PC-9 (cell line): ENCODE measurements around the gene IL1F10.

Source experiments
- EZH2 ChIP-seq: fragments of 200-600 bp; sonication (generic); IDR thresholded peaks from 2 replicates; pipeline ENCODE4 v1.8.0; 2017; ENCODE audit warnings: antibody characterized with exemption, low read depth
- TF ChIP-seq, protein P1 (sequence below): fragments of 200-600 bp; sonication (generic); conservative IDR thresholded peaks from 2 replicates; pipeline ENCODE4 v1.6.1; 2017; ENCODE audit warnings: mixed run types, antibody characterized with exemption, mild to moderate bottlenecking, moderate library complexity

DNA sequence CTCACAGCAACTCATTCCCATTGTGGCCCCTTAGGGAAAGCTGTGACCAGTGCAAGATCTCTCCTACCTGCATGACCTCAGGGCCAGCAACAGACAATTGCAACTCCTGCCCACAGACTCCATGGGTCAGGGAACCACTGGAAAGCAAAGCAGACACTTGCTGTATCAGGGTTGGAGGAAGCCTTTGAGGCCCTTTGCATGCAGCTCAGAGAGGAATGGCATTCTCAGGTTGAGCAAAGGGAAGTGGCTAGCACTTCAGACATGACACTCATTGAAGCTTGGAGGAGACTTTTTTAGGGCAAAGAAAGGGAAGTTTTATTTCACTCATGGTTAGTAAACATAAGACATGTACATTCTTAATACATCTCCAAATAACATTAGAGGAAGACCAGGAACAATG, 22.1 kb downstream of the IL1F10 start:
- TF ChIP-seq, protein P1, sequence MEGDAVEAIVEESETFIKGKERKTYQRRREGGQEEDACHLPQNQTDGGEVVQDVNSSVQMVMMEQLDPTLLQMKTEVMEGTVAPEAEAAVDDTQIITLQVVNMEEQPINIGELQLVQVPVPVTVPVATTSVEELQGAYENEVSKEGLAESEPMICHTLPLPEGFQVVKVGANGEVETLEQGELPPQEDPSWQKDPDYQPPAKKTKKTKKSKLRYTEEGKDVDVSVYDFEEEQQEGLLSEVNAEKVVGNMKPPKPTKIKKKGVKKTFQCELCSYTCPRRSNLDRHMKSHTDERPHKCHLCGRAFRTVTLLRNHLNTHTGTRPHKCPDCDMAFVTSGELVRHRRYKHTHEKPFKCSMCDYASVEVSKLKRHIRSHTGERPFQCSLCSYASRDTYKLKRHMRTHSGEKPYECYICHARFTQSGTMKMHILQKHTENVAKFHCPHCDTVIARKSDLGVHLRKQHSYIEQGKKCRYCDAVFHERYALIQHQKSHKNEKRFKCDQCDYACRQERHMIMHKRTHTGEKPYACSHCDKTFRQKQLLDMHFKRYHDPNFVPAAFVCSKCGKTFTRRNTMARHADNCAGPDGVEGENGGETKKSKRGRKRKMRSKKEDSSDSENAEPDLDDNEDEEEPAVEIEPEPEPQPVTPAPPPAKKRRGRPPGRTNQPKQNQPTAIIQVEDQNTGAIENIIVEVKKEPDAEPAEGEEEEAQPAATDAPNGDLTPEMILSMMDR: no peak
- no peak for TF ChIP-seq EZH2
